Rectal smooth muscle tissue (tissue), 1 donor: ENCODE measurements around the gene RIMS4.

Experiments
- H3K27ac ChIP-seq: one replicate; pipeline ENCODE4 v1.7.0; 2013; ENCODE audit warnings: low read depth, low read length, inconsistent platforms
- H3K27me3 ChIP-seq: one replicate; pipeline ENCODE4 v1.7.0; 2013; ENCODE audit warnings: low read length; ENCODE audit not compliant: control insufficient read depth, insufficient read depth
- H3K36me3 ChIP-seq: one replicate; pipeline ENCODE4 v1.7.0; 2013; ENCODE audit warnings: low read length; ENCODE audit not compliant: control insufficient read depth, insufficient read depth
- H3K4me1 ChIP-seq: one replicate; pipeline ENCODE4 v1.7.0; 2013; ENCODE audit warnings: low read length; ENCODE audit not compliant: control insufficient read depth, insufficient read depth
- H3K4me3 ChIP-seq: one replicate; pipeline ENCODE4 v1.7.0; 2013; ENCODE audit warnings: low read length
- H3K9ac ChIP-seq: one replicate; pipeline ENCODE4 v1.7.0; 2013; ENCODE audit warnings: low read length

The RIMS4 gene

DNA sequence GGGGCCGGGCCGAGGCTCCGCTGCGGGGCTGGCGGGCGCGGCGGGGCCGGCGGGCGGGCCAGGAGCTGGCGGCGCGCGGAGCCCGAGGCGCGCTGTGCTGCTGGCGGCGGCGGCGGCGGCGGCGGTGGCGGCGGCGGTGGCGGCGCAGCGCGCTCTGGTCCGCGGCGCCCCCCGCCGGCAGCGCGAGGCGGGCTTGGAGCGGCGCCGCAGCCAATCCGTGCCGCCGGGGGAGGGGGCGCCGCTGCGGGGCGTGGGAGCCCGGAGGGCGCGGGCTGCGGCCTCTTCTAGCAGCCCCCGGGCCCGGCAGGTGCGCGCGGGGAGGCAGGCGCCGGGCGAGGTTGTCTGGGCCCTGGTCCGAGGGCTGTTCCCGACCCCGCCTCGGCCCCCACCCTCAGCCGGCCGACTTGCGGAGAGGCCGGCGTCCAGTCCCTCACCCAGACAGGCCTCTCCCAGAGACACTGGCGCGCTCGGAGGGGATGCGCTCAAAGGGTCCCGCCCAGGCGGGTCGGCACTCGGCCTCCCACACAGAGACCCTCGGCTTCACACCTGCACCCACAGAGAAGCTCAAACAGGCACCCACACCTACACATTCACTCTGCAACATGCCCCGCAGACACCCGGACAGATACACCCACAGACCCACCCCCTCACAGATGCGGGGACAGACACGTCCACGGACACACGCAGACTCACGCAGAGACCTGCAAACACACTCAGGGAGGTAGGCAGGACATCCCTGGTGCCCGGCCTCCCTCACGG lies at the start of gene RIMS4:
TSS of gene RIMS4 (minus strand) at position 156 of the 759 bp plus-strand sequence. CDS start 275 bp downstream, outside the sequence.
- Histone ChIP-seq H3K9ac (no peak within 1 kb of the TSS), H3K4me3 (no peak within 1 kb of the TSS), H3K27me3 (peaks cover 24% of the 10 kb centered on the region), H3K4me1 (no peaks in the 10 kb centered on the region), H3K27ac (no peak within 1 kb of the TSS), H3K36me3 (no peaks in the 10 kb centered on the region)

DNA sequence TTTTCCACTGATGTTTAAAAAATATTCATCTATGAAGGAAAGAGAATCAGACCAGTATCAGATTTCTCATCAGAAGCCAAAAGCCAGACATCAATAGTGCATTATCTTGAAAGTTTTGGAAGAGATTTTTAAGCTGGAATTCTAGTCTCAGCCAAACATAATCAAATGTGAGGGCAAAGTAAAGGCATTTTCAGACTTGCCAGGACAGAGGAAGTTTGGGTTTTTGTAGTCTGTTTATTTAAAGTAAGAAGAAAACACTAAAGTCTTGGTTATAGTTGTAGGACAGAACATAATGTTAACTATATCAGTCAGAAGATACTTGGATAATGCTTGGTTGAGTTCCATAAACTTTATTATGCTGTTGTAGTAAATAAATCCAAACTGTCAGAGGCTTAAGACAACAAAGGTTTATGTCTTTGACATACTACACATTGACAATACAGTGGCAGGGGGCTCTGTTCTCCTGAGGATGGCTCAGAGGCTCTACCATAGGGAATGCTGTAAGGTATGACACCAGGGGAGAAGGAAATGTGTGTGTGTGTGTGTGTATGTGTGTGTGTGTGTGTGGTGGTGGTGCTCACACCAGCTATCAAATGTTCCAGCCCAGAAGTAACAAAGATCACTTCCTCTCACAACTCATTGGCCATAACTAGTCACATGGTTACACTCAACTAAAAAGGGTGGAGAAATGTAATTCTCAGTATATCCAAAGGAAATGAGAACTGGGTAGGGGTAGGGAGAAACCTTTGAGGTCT lies 48.4 kb upstream of the RIMS4 start:
- Histone ChIP-seq H3K4me3 (no peak overlapping the region), H3K27me3 (no peaks in the 10 kb centered on the region), H3K4me1 (no peaks in the 10 kb centered on the region), H3K9ac (no peak overlapping the region), H3K36me3 (no peaks in the 10 kb centered on the region), H3K27ac (no peak overlapping the region)

DNA sequence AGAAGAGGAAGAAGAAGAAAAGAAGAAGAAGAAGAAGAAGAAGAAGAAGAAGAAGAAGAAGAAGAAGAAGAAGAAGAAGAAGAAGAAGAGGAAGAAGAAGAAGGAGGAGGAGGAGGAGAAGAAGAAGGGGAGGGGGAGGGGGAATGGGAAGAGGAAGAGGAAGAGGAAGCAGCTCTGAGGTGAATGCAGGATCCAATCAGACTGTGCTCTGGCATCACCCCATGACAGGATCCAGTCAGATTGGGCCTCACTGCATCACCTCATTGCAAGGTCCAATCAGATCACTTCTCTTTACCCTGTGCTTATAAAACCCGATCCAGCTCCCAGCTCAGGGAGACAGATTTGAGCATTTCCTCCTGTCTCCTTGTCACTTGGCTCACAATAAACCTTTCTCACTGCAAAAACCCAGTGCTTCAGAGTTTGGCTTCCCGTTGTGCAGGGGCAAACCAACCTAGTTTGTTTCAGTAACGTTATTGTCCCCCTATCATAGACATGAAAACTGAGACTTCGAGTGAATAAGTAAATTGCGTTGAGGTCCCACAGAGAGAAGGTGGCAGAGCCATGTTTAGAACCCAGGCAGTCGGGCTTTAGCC lies 46.6 kb upstream of the RIMS4 start:
- no peaks in the 10 kb centered on the region for H3K4me1 ChIP-seq
- no peaks in the 10 kb centered on the region for H3K36me3 ChIP-seq
- no peaks in the 10 kb centered on the region for H3K27me3 ChIP-seq
- H3K9ac ChIP-seq: no peak overlapping the region
- no peak overlapping the region for H3K4me3 ChIP-seq
- no peak overlapping the region for H3K27ac ChIP-seq

DNA sequence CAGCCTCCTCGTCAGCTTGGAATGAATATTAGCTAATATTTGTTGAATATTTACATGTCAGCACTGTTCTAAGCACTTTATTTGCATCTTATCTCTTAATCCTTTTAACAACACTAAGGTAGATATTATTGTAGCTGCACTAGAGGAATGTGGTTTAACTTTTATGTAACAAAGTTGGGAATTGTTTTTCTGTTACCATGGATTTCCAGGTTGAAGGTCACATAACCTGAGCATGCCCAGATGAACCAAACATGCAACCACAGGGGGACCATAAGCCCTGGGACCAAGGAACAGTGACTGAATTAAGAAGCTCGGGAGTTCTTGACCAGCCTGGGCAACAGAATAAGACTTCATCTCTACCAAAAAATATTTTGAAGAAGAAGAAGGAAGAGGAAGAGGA lies 46.1 kb upstream of the RIMS4 start:
- H3K36me3 ChIP-seq: no peaks in the 10 kb centered on the region
- H3K27ac ChIP-seq: no peak overlapping the region
- no peaks in the 10 kb centered on the region for H3K4me1 ChIP-seq
- no peak overlapping the region for H3K4me3 ChIP-seq
- no peak overlapping the region for H3K9ac ChIP-seq
- H3K27me3 ChIP-seq: no peaks in the 10 kb centered on the region

DNA sequence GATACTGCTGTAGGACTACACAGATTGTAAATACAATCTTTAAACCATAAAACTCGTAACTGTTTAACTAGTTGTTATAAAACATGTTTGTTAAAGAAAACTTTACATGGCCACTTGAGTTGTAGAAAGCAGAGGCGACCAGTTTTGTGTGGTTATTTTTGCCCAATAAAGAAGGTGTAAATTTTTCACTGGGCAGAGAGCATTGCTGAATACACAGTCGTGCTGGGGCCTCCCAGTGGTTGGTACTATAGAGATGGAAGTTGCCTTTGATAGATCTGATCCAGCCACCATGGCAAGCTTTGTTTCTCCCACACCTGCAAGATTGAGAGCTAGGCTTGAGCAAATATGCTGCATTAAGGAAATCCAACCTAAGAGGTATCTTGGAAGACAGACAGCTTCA lies 41.2 kb upstream of the RIMS4 start:
- H3K27ac ChIP-seq: no peak overlapping the region
- H3K36me3 ChIP-seq: no peaks in the 10 kb centered on the region
- H3K4me3 ChIP-seq: no peak overlapping the region
- no peak overlapping the region for H3K9ac ChIP-seq
- no peaks in the 10 kb centered on the region for H3K4me1 ChIP-seq
- H3K27me3 ChIP-seq: no peaks in the 10 kb centered on the region

DNA sequence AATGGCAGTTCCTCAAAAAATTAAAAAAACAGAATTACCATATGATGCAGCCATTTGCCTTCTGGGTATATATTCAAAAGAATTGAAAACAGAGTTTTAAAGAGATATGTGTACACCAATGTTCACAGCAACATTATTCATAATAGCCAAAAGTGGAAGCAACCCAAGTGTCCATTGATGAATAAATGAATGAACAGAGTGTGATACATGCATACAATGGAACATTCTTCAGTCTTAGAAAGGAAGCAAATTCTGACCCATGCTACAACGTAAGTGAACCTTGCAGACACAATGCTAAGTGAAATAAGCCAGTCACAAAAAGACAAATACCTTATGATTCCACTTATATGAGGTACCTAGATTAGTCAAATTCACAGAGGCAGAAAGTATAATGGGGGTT lies 40.5 kb upstream of the RIMS4 start:
- no peaks in the 10 kb centered on the region for H3K4me1 ChIP-seq
- no peaks in the 10 kb centered on the region for H3K36me3 ChIP-seq
- no peak overlapping the region for H3K27ac ChIP-seq
- no peaks in the 10 kb centered on the region for H3K27me3 ChIP-seq
- H3K9ac ChIP-seq: no peak overlapping the region
- H3K4me3 ChIP-seq: no peak overlapping the region

DNA sequence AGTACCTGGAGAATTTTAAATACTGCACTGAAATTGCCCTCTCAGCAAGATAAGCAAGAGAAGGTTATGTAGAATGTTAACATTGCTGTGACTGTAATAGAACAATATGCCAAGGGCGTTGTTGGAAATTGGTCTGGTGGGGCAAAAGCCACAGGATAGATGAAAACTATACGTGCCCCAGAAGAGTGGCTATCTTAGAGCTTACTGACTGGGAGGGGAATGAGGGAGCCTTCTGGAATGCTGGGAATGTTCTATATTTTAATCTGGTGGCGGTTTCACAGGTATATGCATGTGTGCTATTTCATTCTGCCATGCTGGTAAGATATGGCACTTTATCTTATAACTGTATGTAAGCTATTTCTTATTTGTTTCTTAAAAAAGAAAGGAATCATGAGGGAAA lies 39.9 kb upstream of the RIMS4 start:
- H3K4me3 ChIP-seq: no peak overlapping the region
- H3K27ac ChIP-seq: no peak overlapping the region
- H3K4me1 ChIP-seq: no peaks in the 10 kb centered on the region
- H3K9ac ChIP-seq: no peak overlapping the region
- H3K27me3 ChIP-seq: no peaks in the 10 kb centered on the region
- no peaks in the 10 kb centered on the region for H3K36me3 ChIP-seq

DNA sequence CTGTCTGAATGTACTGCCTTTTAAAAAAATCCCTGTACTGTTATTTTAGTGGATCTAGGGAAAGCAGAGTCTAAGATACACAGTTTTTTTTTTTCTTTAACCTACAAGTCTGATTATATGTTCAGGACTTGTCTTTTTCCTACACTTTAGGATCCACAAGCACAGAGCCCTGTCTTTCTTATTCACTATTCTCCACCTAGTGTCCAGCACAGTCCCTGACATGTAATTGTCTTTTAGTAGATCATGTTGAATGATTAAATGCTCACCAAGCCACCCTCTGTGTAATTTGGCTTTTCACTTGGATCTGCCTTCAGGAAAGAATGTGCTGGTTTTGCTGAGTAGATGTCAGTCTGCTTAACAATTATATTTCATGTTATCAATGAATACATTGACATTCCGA lies 39.4 kb upstream of the RIMS4 start:
- no peak overlapping the region for H3K27ac ChIP-seq
- no peaks in the 10 kb centered on the region for H3K27me3 ChIP-seq
- no peak overlapping the region for H3K9ac ChIP-seq

DNA sequence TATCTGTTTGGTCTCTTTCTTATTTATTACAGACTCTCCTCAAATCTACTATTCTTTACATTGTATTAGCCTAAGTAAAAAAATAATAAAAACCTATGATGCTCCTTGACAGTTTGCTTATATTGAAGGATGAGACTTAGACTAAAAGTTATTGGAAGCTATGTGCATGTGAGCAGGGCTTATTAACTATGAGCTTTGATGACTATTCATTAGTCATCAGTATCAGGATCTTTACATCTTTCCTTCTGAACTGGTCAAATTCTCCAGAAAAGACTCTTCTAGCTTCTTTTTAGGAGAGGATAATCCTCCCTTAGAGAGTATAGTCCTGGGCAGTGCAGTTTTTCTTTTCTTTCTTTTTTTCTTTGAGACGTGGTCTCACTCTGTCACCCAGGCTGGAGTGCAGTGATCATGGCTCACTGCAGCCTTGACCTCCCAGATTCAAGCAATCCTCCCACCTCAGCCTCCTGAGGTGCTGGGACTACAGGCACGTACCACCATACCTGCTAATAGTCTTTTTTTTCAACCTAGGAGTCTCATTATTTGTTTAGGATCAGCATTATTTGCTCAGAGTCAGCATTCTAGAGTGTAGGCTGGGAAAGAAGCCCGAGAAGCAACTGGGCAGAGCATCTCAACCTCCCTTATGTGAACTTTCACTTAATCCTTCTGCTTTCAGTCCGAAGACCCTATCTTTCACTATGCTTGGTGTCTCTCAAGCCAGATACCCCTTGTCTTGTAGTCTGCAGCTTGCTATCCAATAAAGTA lies 38.1 kb upstream of the RIMS4 start:
- Histone ChIP-seq H3K9ac (no peak overlapping the region), H3K27me3 (no peaks in the 10 kb centered on the region), H3K36me3 (no peaks in the 10 kb centered on the region), H3K27ac (no peak overlapping the region), H3K4me3 (no peak overlapping the region), H3K4me1 (no peaks in the 10 kb centered on the region)

More for the DNA sequence above, 39.4 kb upstream of the RIMS4 start:
- no peak overlapping the region for H3K4me3 ChIP-seq
- H3K36me3 ChIP-seq: no peaks in the 10 kb centered on the region
- H3K4me1 ChIP-seq: no peaks in the 10 kb centered on the region

DNA sequence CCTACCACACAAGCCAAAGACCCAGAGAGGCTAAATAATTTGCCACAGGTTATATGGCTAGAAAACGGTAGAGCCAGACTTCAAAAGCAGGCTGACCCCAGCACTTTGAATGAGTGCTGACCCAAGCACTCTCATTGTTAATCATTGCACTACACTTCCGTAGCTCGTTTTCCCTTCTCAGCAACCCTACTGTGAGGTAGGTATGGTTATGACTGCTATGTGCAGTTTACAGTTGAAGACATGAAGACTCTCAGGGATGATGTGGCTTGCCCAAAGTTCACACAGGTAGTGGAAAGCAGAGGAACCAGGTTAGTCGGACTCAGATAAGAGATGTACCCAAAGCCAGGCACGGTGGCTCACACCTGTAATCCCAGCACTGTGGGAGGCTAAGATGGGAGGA lies 33.5 kb upstream of the RIMS4 start:
- Histone ChIP-seq H3K27ac (no peak overlapping the region), H3K4me3 (no peak overlapping the region), H3K4me1 (no peaks in the 10 kb centered on the region), H3K9ac (no peak overlapping the region), H3K36me3 (no peaks in the 10 kb centered on the region), H3K27me3 (no peaks in the 10 kb centered on the region)

DNA sequence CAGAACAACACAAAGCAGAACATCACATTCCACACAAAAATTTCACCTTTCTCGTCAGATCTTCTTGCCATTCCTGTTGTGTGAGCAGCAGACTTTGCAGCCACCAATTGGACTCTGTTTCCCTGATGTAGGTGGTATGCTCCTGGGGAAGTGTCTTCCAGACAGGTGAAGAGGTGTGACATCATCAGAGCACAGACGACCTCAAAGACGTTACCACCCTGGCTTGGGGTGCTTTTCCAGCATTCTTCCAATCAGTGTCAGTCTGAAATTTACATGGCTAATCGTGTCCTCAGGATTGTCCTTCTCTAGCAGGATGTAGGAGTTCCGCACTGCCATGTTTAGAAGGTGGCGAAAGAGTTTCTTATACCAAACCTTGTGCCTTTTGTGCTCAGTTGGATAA lies 31.6 kb upstream of the RIMS4 start:
- Histone ChIP-seq H3K4me3 (no peak overlapping the region), H3K27me3 (no peaks in the 10 kb centered on the region), H3K27ac (no peak overlapping the region), H3K9ac (no peak overlapping the region), H3K36me3 (no peaks in the 10 kb centered on the region), H3K4me1 (no peaks in the 10 kb centered on the region)

DNA sequence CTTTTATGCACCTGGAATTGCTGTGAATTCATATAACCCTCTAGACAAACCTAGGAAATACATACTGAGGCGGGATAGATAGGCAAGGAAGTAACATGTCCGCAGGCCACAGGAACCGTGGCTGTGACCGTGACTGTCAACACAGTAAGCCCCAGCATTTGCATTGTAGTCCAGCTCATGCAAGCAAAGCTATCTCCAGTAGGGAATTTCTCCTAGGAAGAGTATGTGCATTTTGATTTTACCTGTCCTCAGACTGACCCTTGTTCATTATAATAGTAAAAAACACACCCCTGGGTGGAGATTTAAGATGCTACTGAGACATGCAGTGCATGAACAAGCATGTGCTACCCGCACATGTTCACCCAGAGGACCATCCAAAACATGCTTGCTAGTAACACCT lies 30.5 kb upstream of the RIMS4 start:
- Histone ChIP-seq H3K27ac (no peak overlapping the region), H3K9ac (no peak overlapping the region), H3K4me3 (no peak overlapping the region), H3K36me3 (no peaks in the 10 kb centered on the region), H3K27me3 (no peaks in the 10 kb centered on the region), H3K4me1 (no peaks in the 10 kb centered on the region)
